Omental fat pad (tissue), 4 donors: ENCODE results near the gene ZNF134. TPM values are rescaled to one million over a fixed set of nuclear protein-coding genes. Genes with fewer than 3 reads are reported as not detected.
A peak's percentile ranks its signal among the peaks of the same experiment; 100 is the strongest.

Source experiments
- ATAC-seq: fragments of 150-250 bp; one replicate; pipeline ENCODE4 v1.9.1; 2016; ENCODE audit warnings: mild to moderate bottlenecking, moderate library complexity; ENCODE audit not compliant: low FRiP score
- DNase-seq: peaks from one replicate; pipeline ENCODE4 v3.0.0-alpha.2; 2019; ENCODE audit warnings: low spot score
- CTCF ChIP-seq, 3 donors: fragments of 450-650 bp; IDR thresholded peaks; one replicate each; pipeline ENCODE4 v1.5.1; 2016 to 2017; ENCODE audit warnings: antibody characterized with exemption in 3 of 3, mild to moderate bottlenecking in 3 of 3, moderate library complexity in 2 of 3
- total RNA-seq, 4 donors: library from RNA; depleted of rRNA; stranded (reverse); fragments of >200 nt; gene quantifications; one replicate each; pipeline ENCODE4 v1.1.0, GENCODE V29; 2016

Gene ZNF134
- total RNA-seq, 4 donors from 2014 or later: 9.6 to 25.1 (median 13.8) TPM

DNA sequence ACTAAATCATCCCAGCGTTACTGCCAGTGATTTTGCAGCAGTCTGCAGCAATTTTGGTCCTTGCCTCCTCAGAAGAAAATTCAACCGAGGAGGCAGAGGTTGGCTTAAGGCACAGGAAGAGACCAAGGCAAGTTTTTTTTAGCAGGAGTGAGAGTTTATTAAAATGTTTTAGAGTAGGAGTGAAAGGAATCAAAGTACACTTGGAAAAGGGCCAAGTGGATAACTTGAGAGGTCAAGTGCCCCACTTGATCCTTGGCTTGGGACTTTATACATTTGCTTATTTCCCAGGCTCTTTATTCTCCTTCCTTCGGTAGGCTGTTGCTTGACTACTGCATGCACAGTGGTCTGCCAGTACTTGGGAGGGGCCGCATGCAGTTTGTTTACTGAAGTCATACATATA lies 2.9 kb upstream of the ZNF134 start:
- DNase-seq (no peak), ATAC-seq (no peak)
- no peak for TF ChIP-seq CTCF (IDR thresholded peaks at IDR 0.05)

DNA sequence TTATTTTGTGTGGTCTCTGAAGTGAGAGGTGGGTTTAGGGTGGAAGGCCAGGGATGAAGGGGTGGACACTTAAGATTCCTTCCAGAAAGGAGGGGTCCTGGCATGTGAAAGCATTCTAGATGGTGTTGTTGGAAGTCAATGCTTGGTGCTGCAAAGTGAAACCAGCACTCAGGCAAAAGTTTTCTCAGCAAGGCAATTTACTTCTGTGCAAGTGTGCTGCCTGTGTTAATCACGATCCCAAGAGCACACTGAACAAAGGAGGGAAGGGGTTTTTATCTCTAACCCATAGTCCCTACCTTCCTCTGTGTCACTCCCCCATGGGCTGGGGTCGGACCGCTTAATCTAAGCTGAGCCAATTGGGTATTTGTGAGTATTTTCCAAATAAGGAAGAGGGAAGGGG lies 1.3 kb downstream of the ZNF134 start:
- no peak for DNase-seq
- no peak for TF ChIP-seq CTCF (IDR thresholded peaks at IDR 0.05)
- ATAC-seq: no peak

- TF ChIP-seq CTCF (IDR thresholded peaks at IDR 0.05): no peak
- no peak for DNase-seq
- ATAC-seq: no peak
These were observed 6.8 kb downstream of the ZNF134 start for GRCh38 chr19:57620673-57621348.

GRCh38 chr19:57623091-57623490 lies 9.0 kb downstream of the ZNF134 start:
- DNase-seq (no peak), ATAC-seq (no peak)
- TF ChIP-seq CTCF (IDR thresholded peaks at IDR 0.05): no peak

DNA sequence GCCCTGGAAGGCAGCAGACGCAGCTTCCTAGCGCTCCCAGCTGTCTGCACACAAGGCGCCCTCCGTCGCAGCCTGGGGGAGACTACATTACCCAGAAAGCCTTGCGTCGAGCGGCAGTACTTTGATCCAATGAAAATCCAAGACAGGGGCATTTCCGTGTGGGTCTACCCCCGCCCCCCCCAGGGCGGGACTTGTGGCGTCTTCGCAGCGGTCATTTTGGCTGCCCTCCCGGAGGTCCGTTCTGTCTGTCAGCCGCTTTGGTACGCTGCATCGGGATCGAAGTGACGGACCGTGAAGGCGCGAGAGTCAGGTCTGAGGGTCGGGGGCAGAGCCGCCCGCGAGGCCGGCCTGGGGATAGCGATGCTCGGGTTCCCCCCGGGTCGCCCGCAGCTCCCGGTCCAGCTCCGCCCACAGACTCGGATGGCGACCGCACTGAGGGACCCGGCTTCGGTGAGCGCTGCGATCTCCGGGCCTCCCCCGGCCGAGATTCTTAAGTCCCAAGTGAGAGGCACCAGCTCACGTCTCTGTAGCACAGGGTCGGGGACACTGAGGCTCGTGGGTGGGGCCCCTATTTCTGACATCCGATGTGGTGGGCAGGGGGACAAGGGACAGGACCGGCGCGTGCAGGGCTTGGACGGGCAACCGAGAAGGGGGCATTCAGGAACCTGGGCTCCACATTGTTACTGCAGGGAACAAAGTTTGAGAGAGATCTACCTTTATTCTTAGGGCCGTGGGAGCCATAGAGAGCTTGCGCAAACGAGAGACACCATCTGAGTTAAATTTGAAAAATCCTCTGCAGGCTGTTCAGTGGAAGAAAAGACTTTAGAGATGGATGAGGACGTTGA lies 19.2 kb downstream of the ZNF134 start, which contains the start of gene ZNF211:
TSS of gene ZNF211 (plus strand) at position 182 of the 845 bp plus-strand sequence. CDS start at position 361, 179 bp downstream.
- DNase-seq (peak; percentile 48), ATAC-seq (peak; percentile 98)
- TF ChIP-seq CTCF (IDR thresholded peaks at IDR 0.05): no peak

- ATAC-seq (no peak), DNase-seq (no peak)
- TF ChIP-seq CTCF (IDR thresholded peaks at IDR 0.05): no peak
These were observed 19.7 kb downstream of the ZNF134 start for GRCh38 chr19:57633832-57634131.

- no peak for DNase-seq
These were observed 23.3 kb downstream of the ZNF134 start for GRCh38 chr19:57637379-57637778.

More at GRCh38 chr19:57637379-57637778, 23.3 kb downstream of the ZNF134 start:
- TF ChIP-seq CTCF (IDR thresholded peaks at IDR 0.05): no peak
- no peak for ATAC-seq
